MCF 10A (cell line): ENCODE measurements around the gene DPP9. TPM values are rescaled to one million over a fixed set of nuclear protein-coding genes. Genes with fewer than 3 reads are reported as not detected.

Experiments used
- BruUV-seq: library from RNA; stranded (reverse); fragments of 400-500 nt; replicated peaks from 2 replicates; lab custom pipeline; 2021; lab: Mats Ljungman, UMichigan
- CTCF ChIA-PET: fragments of 300-600 bp; sonication (Branson Sonifier 250); formaldehyde crosslinking; extraction: SDS; loops from one replicate; lab custom pipeline; 2021; ENCODE audit warnings: antibody characterized with exemption, inconsistent platforms; lab: Yijun Ruan, JAX
- POLR2A ChIA-PET: fragments of 300-600, 350-650 bp; sonication (Branson Sonifier 250); formaldehyde crosslinking; extraction: SDS; loops from one replicate; lab custom pipeline; 2020; ENCODE audit warnings: antibody characterized with exemption, inconsistent platforms; lab: Yijun Ruan, JAX
- DNase-seq: peaks from one replicate; pipeline ENCODE4 v3.0.0-alpha.2; 2018; ENCODE audit not compliant: unreplicated experiment
- H3K27ac Mint-ChIP-seq: one replicate; pipeline ENCODE4 v1.8.0; 2022; ENCODE audit warnings: mild to moderate bottlenecking, low read depth, mixed read lengths; ENCODE audit not compliant: unreplicated experiment
- H3K27me3 Mint-ChIP-seq: one replicate; pipeline ENCODE4 v1.8.0; 2022; ENCODE audit warnings: mixed read lengths; ENCODE audit not compliant: insufficient read depth, unreplicated experiment
- H3K36me3 Mint-ChIP-seq: one replicate; pipeline ENCODE4 v1.8.0; 2022; ENCODE audit warnings: mild to moderate bottlenecking, moderate library complexity, mixed read lengths; ENCODE audit not compliant: insufficient read depth, unreplicated experiment
- H3K4me1 Mint-ChIP-seq: one replicate; pipeline ENCODE4 v1.8.0; 2022; ENCODE audit warnings: mixed read lengths; ENCODE audit not compliant: insufficient read depth, unreplicated experiment
- H3K4me3 Mint-ChIP-seq: one replicate; pipeline ENCODE4 v1.8.0; 2022; ENCODE audit warnings: mild to moderate bottlenecking, moderate library complexity, mixed read lengths; ENCODE audit not compliant: unreplicated experiment
- H3K9me3 Mint-ChIP-seq: one replicate; pipeline ENCODE4 v1.8.0; 2022; ENCODE audit warnings: mixed read lengths; ENCODE audit not compliant: unreplicated experiment
- CTCF ChIP-seq: fragments of 200-600 bp; IDR thresholded peaks from one replicate; pipeline ENCODE4 v1.8.0; 2022; ENCODE audit warnings: antibody characterized with exemption, mild to moderate bottlenecking; ENCODE audit not compliant: unreplicated experiment
- intact Hi-C: fragments of 100-400 bp; cut with micrococcal nuclease; formaldehyde crosslinking; loops from 2 replicates; pipeline ENCODE4 v1.14.1; 2022
- total RNA-seq: library from RNA; stranded (reverse); gene quantifications from 2 replicates; pipeline ENCODE4 v1.2.3, GENCODE V29; 2022

The DPP9 gene
- total RNA-seq, 1 experiment from 2014 or later, result 90.6 TPM

DNA sequence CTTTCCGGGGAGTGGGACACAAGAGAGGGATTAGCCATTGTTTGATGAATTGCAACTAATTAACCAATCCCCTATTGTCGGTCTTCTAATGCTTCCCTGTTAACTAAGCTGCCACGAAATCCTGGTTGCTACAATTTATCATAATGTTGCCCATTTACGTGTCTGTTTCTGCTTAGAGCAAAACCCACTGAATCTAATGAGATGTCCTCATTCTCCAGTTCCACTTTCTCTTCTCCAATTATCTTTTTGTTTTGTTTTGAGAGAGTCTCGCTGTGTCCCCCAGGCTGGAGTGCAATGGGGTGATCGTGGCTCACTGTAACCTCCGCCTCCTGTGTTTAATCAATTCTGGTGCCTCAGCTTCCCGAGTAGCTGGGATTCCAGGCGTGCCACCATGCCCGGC, 5.2 kb upstream of the DPP9 start:
- DNase-seq, result no peak
- no peak for TF ChIP-seq CTCF
- peaks cover 8% of the 10 kb centered on the region for H3K27me3 Mint-ChIP-seq
- H3K4me1 Mint-ChIP-seq, result peaks cover 5% of the 10 kb centered on the region
- H3K9me3 Mint-ChIP-seq, result no peaks in the 10 kb centered on the region
- BruUV-seq, result no TSS peak
- ChIA-PET CTCF (interaction anchor here (0.6 to 1.9 kb wide), 2 partner anchors 46 to 62 kb away, joined by 3 to 11 read pairs; partner anchors contain the start of gene FEM1A), POLR2A (interaction anchor here (0.9 to 1.0 kb wide), 2 partner anchors 15 to 72 kb away, joined by 3 to 4 read pairs; no protein-coding TSS in a partner anchor)
- H3K4me3 Mint-ChIP-seq, result no peak overlapping the region
- intact Hi-C loops, result loop anchor here (10.0 kb wide), 1 partner anchor 186 kb away; no protein-coding TSS in a partner anchor
- H3K27ac Mint-ChIP-seq, result no peak overlapping the region
- H3K36me3 Mint-ChIP-seq, result peaks cover 13% of the 10 kb centered on the region

DNA sequence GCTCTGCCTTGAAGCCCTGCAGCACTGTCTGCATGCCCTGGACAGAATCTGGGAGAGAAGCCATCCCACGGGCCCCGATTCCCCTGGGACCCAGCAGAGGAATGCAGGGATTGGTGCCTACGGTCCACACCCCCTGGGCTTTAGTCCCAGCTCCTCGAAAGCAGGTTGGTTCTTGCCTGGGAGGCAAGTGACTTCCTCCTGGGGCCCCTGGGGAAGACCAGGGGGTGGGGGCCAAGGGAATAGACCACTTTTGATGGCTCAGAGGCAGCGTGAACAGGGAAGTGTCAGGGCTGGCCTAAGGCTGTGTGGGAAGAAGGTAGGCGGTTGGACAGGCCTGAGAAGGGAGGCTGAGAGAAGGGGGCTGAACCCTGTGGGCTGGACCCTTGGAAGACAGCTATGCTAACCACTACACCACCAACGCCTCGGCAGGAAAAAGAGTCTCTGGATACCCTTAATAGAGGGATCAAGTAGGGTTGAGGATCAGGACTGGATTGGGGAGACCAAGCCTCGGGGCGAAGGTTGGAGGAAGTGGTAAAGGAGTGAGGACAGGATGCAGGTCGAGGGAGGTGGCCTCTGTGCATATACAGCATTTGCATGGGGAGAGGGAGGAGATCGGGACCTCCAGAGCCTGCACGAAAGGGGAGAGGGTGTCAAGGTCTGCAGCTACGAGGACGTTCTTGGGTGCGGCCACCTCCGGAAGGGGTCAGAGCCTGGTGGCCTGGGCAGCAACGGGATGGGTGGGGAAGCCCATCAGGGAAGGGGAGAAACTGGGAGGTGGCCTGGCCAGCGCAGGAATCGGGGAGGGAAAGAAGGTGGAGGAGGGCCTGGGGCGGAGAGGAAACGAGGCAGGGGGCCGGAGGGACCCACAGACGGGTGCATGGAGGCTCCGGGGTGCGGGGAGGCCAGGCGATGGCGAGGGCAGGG, 709 bp downstream of the DPP9 start:
- no peaks in the 10 kb centered on the region for H3K27me3 Mint-ChIP-seq
- no peak for TF ChIP-seq CTCF
- intact Hi-C loops, result loop anchor here (5.0 to 10.0 kb wide), 2 partner anchors 71 to 192 kb away; no protein-coding TSS in a partner anchor

GRCh38 chr19:4721196-4721595, 2.4 kb downstream of the DPP9 start:
- DNase-seq, result no peak
- no peaks in the 10 kb centered on the region for H3K27me3 Mint-ChIP-seq
- peaks cover 58% of the 10 kb centered on the region for H3K36me3 Mint-ChIP-seq
- H3K4me1 Mint-ChIP-seq, result peaks cover 20% of the 10 kb centered on the region
- ChIA-PET CTCF (interaction anchor here (0.5 to 2.0 kb wide), 6 partner anchors 83 to 190 kb away, joined by 3 to 7 read pairs (median 3); no protein-coding TSS in a partner anchor), POLR2A (interaction anchor here (2.1 to 2.3 kb wide), 4 partner anchors 8 to 69 kb away, joined by 6 to 48 read pairs (median 17); partner anchors contain the start of gene FEM1A)
- no TSS peak for BruUV-seq
- H3K4me3 Mint-ChIP-seq, result peak overlapping the region; percentile 93
- TF ChIP-seq CTCF, result no peak
- H3K27ac Mint-ChIP-seq, result no peak overlapping the region
- intact Hi-C loops, result loop anchor here (5.0 to 10.0 kb wide), 2 partner anchors 69 to 194 kb away; no protein-coding TSS in a partner anchor
- H3K9me3 Mint-ChIP-seq, result no peaks in the 10 kb centered on the region

More for the DNA sequence above, 709 bp downstream of the DPP9 start:
- Mint-ChIP-seq H3K4me3 (peak overlapping the region; percentile 93), H3K4me1 (peaks cover 20% of the 10 kb centered on the region), H3K27ac (peak overlapping the region; percentile 73), H3K36me3 (peaks cover 41% of the 10 kb centered on the region), H3K9me3 (no peaks in the 10 kb centered on the region)
- POLR2A ChIA-PET, result interaction anchor here (0.6 to 2.3 kb wide), 17 partner anchors 10 to 1359 kb away, joined by 3 to 48 read pairs (median 4); partner anchors contain the start of genes FEM1A, PLIN3, SAFB and SAFB2
- no TSS peak for BruUV-seq
- DNase-seq, result peak; percentile 60
- CTCF ChIA-PET, result interaction anchor here (0.6 to 2.0 kb wide), 4 partner anchors 28 to 112 kb away, joined by 3 to 7 read pairs (median 4); no protein-coding TSS in a partner anchor
